Upper lobe of left lung (tissue), 4 donors: ENCODE results near the gene LNX1.

Experiments
- EP300 ChIP-seq, 4 donors: sonication (generic); formaldehyde crosslinking; IDR thresholded peaks; one replicate each; pipeline ENCODE4 v1.5.1; 2017; ENCODE audit warnings: antibody characterized with exemption in 4 of 4, control low read depth in 2 of 4
- POLR2A ChIP-seq, 4 donors: fragments of 450-650 bp; IDR thresholded peaks; one replicate each; pipeline ENCODE4 v1.5.1; 2016 to 2017; ENCODE audit warnings: antibody characterized with exemption in 4 of 4, mild to moderate bottlenecking in 2 of 4
- POLR2AphosphoS5 ChIP-seq, 2 donors: sonication (generic); formaldehyde crosslinking; IDR thresholded peaks; one replicate each; pipeline ENCODE4 v1.5.1; 2017; ENCODE audit warnings: antibody characterized with exemption in 2 of 2
- TF ChIP-seq, protein P1 (sequence below), 6 experiments: fragments of 450-650 bp in 4 of 6; fragments of 200-600 bp in 2 of 6; sonication (generic) in 2 of 6; IDR thresholded peaks; one replicate each; pipeline ENCODE4 v1.5.1; 2016 to 2019; ENCODE audit warnings: antibody characterized with exemption in 6 of 6

DNA sequence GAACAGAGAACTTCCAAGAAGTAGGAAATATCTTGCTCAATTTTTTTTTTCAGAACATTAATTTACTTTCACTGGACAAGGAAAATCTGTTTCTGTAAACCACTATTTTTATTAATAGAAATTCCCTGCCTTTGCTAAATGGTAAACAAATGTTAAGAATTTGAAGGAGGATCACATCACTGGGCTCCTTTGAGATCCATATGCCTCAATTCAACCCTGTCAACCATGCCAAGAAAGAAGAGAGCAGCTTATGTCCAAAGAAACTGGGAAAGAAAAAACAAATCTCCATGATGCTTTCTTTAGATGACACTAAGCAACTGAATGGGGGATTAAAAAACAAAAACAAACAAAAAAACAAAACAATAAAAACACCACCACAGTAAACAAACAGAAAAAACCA is 47.7 kb downstream of the LNX1 start:
- TF ChIP-seq, protein P1, sequence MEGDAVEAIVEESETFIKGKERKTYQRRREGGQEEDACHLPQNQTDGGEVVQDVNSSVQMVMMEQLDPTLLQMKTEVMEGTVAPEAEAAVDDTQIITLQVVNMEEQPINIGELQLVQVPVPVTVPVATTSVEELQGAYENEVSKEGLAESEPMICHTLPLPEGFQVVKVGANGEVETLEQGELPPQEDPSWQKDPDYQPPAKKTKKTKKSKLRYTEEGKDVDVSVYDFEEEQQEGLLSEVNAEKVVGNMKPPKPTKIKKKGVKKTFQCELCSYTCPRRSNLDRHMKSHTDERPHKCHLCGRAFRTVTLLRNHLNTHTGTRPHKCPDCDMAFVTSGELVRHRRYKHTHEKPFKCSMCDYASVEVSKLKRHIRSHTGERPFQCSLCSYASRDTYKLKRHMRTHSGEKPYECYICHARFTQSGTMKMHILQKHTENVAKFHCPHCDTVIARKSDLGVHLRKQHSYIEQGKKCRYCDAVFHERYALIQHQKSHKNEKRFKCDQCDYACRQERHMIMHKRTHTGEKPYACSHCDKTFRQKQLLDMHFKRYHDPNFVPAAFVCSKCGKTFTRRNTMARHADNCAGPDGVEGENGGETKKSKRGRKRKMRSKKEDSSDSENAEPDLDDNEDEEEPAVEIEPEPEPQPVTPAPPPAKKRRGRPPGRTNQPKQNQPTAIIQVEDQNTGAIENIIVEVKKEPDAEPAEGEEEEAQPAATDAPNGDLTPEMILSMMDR (IDR thresholded peaks at IDR 0.05), result no peak
- TF ChIP-seq POLR2AphosphoS5 (IDR thresholded peaks at IDR 0.05) (no peak), EP300 (IDR thresholded peaks at IDR 0.05) (no peak), POLR2A (IDR thresholded peaks at IDR 0.05) (no peak)
